HepG2 (cell line): ENCODE data around the gene RPS6KB1. TPM values are rescaled to one million over a fixed set of nuclear protein-coding genes. Genes with fewer than 3 reads are reported as not detected.
"Not testable (repeated sequence)": the region's sequence is repeated elsewhere in the genome, so short reads cannot be mapped to it uniquely, and the experiment has no call there.

Experiments used
- ATAC-seq: fragments of 200-7000 bp; cut with Tn5 transposase; 3 replicates; pipeline ENCODE4 v1.9.1; 2020; ENCODE audit warnings: mild to moderate bottlenecking, moderate library complexity
- BruUV-seq: library from RNA; stranded (reverse); fragments of 400-500 nt; replicated peaks from 2 replicates; lab custom pipeline; 2021; lab: Mats Ljungman, UMichigan
- CTCF ChIA-PET: fragments of 300-600 bp; formaldehyde crosslinking; extraction: SDS; loops from one replicate; lab custom pipeline; 2021; ENCODE audit warnings: low total read pairs, inconsistent platforms, low intra/inter-chr PET ratio; lab: Yijun Ruan, JAX
- POLR2A ChIA-PET: fragments of 350-600 bp; sonication (Branson Sonifier 250); formaldehyde crosslinking; loops from one replicate; lab custom pipeline; 2020; ENCODE audit warnings: antibody characterized with exemption, inconsistent platforms; lab: Yijun Ruan, JAX
- DNase-seq: peaks from one replicate; pipeline ENCODE4 v3.0.0-alpha.2; 2015; ENCODE audit warnings: low spot score
- FAIRE-seq: peaks from 3 replicates; lab custom pipeline; 2011; peaks lifted over from hg19 to GRCh38; lab: Jason Lieb, UNC
- H2AFZ ChIP-seq: one replicate; pipeline ENCODE4 v1.6.1; 2011; ENCODE audit warnings: low read length, inconsistent platforms
- H3K27ac ChIP-seq: fragments of 300-600 bp; 3 replicates; pipeline ENCODE4 v1.8.0; 2011; ENCODE audit warnings: mixed run types, mild to moderate bottlenecking, mixed read lengths, low read length, inconsistent platforms; ENCODE audit not compliant: insufficient read depth; ENCODE audit errors: extremely low read length
- H3K27me3 ChIP-seq, 2 experiments: fragments of 200-600 bp in 1 of 2; 2 replicates in 1 of 2; 3 replicates in 1 of 2; pipeline versions ENCODE4 v1.6.0 to v1.8.0; 2011; ENCODE audit warnings: low read length in 2 of 2, mild to moderate bottlenecking in 2 of 2, moderate library complexity in 2 of 2, inconsistent platforms in 1 of 2; ENCODE audit not compliant: insufficient read depth in 2 of 2, control insufficient read depth in 1 of 2
- H3K36me3 ChIP-seq, 2 experiments: fragments of 200-600 bp in 1 of 2; replicated peaks in 1 of 2; 2 replicates in 1 of 2; 3 replicates in 1 of 2; pipeline versions ENCODE4 v1.5.1 to v1.8.0; 2011; ENCODE audit warnings: low read length in 2 of 2, inconsistent platforms in 1 of 2; ENCODE audit not compliant: insufficient read depth in 2 of 2, control insufficient read depth in 1 of 2
- H3K4me1 ChIP-seq: 2 replicates; pipeline ENCODE4 v1.5.1; 2012; ENCODE audit warnings: low read length, inconsistent platforms; ENCODE audit not compliant: insufficient read depth
- H3K4me2 ChIP-seq: 2 replicates; pipeline ENCODE4 v1.6.0; 2011; ENCODE audit warnings: low read depth, low read length, inconsistent platforms
- H3K4me3 ChIP-seq, 3 experiments: fragments of 200-600 bp in 1 of 3; sonication (generic), shearing (Covaris generic) in 1 of 3; replicated peaks in 1 of 3; 2 replicates each; pipeline ENCODE4 v1.5.1; 2011 to 2016; ENCODE audit warnings: low read length in 3 of 3, inconsistent platforms in 2 of 3, low read depth in 2 of 3, mild to moderate bottlenecking in 2 of 3, control low read depth in 1 of 3, mixed read lengths in 1 of 3; ENCODE audit not compliant: insufficient read depth in 1 of 3
- H3K79me2 ChIP-seq: one replicate; pipeline ENCODE4 v1.6.1; 2011; ENCODE audit warnings: low read length, inconsistent platforms; ENCODE audit not compliant: insufficient read depth
- H3K9ac ChIP-seq: 2 replicates; pipeline ENCODE4 v1.6.0; 2011; ENCODE audit warnings: mild to moderate bottlenecking, low read depth, low read length, inconsistent platforms; ENCODE audit not compliant: insufficient read depth
- H3K9me3 ChIP-seq: 2 replicates; pipeline ENCODE4 v1.5.1; 2012; ENCODE audit warnings: mild to moderate bottlenecking, low read length
- H4K20me1 ChIP-seq: 2 replicates; pipeline ENCODE4 v1.6.0; 2011; ENCODE audit warnings: inconsistent platforms, mild to moderate bottlenecking, low read length, moderate library complexity; ENCODE audit not compliant: insufficient read depth
- TCF7 ChIP-seq: sonication (generic); IDR thresholded peaks from 2 replicates; pipeline ENCODE4 v1.6.1; 2016; ENCODE audit warnings: antibody characterized with exemption, low read depth
- ZBTB26 ChIP-seq: IDR thresholded peaks from 2 replicates; pipeline ENCODE4 v1.6.1; 2016; ENCODE audit warnings: missing compliant biosample characterization, missing genetic modification reagents, borderline replicate concordance
- ZNF121 ChIP-seq: sonication (generic); formaldehyde crosslinking; IDR thresholded peaks from 2 replicates; pipeline ENCODE4 v1.5.0; 2020; ENCODE audit warnings: mild to moderate bottlenecking, missing genetic modification reagents
- ZNF460 ChIP-seq: sonication (generic); formaldehyde crosslinking; IDR thresholded peaks from 2 replicates; pipeline ENCODE4 v1.5.1; 2020; ENCODE audit warnings: missing genetic modification reagents, mild to moderate bottlenecking, borderline replicate concordance
- ZNF496 ChIP-seq: sonication (generic); formaldehyde crosslinking; IDR thresholded peaks from 2 replicates; pipeline ENCODE4 v1.8.1; 2023; ENCODE audit warnings: mild to moderate bottlenecking, moderate library complexity, missing genetic modification reagents; ENCODE audit not compliant: insufficient replicate concordance
- WGBS: methylation state at CpG from one replicate; pipeline ENCODE4 v1.1.6; 2017; ENCODE audit warnings: low lambda C conversion rate; 5-methylcytosine and 5-hydroxymethylcytosine counted together
- in situ Hi-C: cut with HindIII; loops from 2 replicates; pipeline ENCODE4 v1.10.0; 2017; ENCODE audit warnings: low pct_unique_long_range_greater_than_20kb; ENCODE audit not compliant: extremely low pct_ligation_motif_present
- intact Hi-C: fragments of 100-400 bp; cut with micrococcal nuclease; formaldehyde crosslinking; loops from one replicate; pipeline ENCODE4 v1.10.0; 2022; ENCODE audit not compliant: unreplicated experiment
- polyA plus RNA-seq, 8 experiments: library from polyadenylated mRNA; depleted of rRNA in 3 of 8; stranded (reverse) in 7 of 8; unstranded in 1 of 8; fragments of >200 nt; fragmentation: Illumina TruSeq in 4 of 8; extraction: Trizol in 4 of 8; gene quantifications; 2 replicates each; pipeline versions ENCODE4 v1.2.1 to v1.2.3, GENCODE V29; 2011 to 2016; ENCODE audit warnings: low read depth in 4 of 8, missing spikeins in 1 of 8, mixed read lengths in 1 of 8; ENCODE audit not compliant: insufficient read depth in 1 of 8
- total RNA-seq, 5 experiments: library from RNA; depleted of rRNA; stranded (reverse); fragments of >200 nt; fragmentation: Illumina TruSeq; extraction: Trizol; gene quantifications; 2 replicates each; pipeline ENCODE4 v1.2.3, GENCODE V29; 2016; ENCODE audit warnings: low read depth in 1 of 5

The RPS6KB1 gene
- total and polyA plus RNA-seq, 2 of the 13 experiments (the other 11 are each of a cell fraction or from before 2014, with no cell fraction given) = 16.5 to 42.2 TPM

DNA sequence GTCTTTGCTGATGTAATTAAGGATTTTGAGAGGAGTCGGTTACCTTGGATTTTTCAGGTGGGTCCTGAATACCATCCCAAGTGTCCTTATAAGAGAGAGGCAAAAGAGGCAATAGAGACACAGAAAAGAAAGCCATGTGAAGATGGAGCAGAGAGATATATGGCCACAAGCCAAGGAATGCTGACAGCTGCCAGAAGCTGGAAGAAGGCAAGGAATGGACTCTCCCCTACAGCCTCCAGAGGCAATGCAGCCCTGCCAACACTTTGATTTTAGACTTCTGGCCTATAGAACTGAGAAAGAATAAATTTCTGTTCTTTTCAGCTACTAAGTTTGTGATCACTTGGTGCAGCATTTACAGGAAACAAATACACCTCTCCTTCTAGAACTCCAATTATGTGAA lies 79.9 kb downstream of the RPS6KB1 start (continued):
- no peak for TF ChIP-seq ZBTB26 (CRISPR knock-in tag)
- TF ChIP-seq TCF7 = no peak
- TF ChIP-seq ZNF496 (CRISPR knock-in tag) = no peak

DNA sequence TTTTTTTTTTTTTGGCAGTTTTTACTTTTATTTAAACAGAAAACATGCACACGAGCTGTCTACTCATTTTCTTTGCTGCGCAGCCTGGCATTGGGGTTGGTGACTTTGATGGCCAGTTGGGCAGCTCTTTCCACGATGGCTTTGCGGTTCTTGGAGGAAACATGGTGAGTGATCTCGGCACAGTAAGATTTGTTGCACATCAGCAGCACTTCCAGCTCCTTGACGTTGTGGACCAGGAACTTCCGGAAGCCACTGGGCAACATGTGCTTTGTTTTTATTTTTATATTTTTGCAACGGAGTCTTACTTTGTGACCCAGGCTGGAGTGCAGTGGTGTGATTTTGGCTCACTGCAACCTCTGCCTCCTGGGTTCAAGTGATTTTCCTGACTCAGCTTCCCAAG lies 80.6 kb downstream of the RPS6KB1 start:
- WGBS = 42% methylated on average over 8 of the region's 8 CpGs
- FAIRE-seq, POLR2A ChIA-PET: not testable (repeated sequence)

DNA sequence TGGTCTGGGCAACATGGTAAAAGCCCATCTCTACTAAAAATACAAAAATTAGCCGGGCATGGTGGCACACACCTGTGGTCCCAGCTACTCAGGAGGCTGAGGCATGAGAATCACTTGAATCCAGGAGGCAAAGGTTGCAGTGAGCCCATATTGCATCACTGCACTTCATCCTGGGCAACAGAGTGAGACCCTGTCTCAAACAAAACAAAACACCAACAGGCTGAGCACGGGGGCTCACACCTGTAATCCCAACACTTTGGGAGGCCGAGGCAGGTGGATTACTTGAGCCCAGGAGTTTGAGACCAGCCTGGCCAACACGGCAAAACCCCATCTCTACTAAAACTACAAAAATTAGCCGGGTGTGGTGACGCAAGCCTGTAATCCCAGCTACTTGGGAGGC lies 82.2 kb downstream of the RPS6KB1 start:
- intact Hi-C loops, ATAC-seq: not testable (repeated sequence)
- WGBS = 38% methylated on average over 6 of the region's 6 CpGs

More for the DNA sequence above, 80.6 kb downstream of the RPS6KB1 start:
- H3K9ac ChIP-seq, H3K4me1 ChIP-seq, DNase-seq, H3K79me2 ChIP-seq, ATAC-seq, H3K9me3 ChIP-seq, H3K27me3 ChIP-seq, H3K36me3 ChIP-seq, CTCF ChIA-PET, H3K4me3 ChIP-seq, H3K4me2 ChIP-seq, in situ Hi-C loops, H3K27ac ChIP-seq, H4K20me1 ChIP-seq, BruUV-seq, intact Hi-C loops, H2AFZ ChIP-seq: not testable (repeated sequence)

DNA sequence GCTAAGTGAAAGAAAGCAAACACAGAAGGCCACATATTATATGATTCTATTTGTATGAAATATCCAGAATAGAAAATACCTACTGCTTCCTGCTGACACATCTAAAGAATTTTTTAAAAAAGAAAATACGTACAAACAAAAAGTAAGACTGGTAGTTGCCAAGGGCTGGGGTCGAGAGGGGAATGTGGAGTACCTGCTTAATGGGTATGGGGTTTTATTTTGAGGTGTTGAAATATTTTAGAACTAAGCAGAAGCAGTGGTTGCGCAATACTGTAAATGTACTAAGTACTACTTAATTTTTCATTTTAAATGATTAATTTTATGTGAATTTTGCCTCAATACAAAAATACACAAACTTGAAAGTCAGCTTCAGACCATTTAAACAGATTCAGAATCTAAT lies 103.7 kb downstream of the RPS6KB1 start:
- WGBS = 59% methylated on average over 3 of the region's 3 CpGs
- DNase-seq, H3K79me2 ChIP-seq, intact Hi-C loops, H3K4me2 ChIP-seq, H3K9me3 ChIP-seq, H2AFZ ChIP-seq, FAIRE-seq, POLR2A ChIA-PET, H3K27me3 ChIP-seq, in situ Hi-C loops, ATAC-seq, H3K4me3 ChIP-seq, H3K9ac ChIP-seq, H4K20me1 ChIP-seq, H3K36me3 ChIP-seq, BruUV-seq, H3K4me1 ChIP-seq, CTCF ChIA-PET, H3K27ac ChIP-seq: not testable (repeated sequence)

More for the DNA sequence above, 82.2 kb downstream of the RPS6KB1 start:
- H4K20me1 ChIP-seq, H3K36me3 ChIP-seq, H3K4me2 ChIP-seq, H3K9ac ChIP-seq, H3K27me3 ChIP-seq, BruUV-seq, H3K9me3 ChIP-seq, CTCF ChIA-PET, H3K79me2 ChIP-seq, POLR2A ChIA-PET, H2AFZ ChIP-seq, H3K27ac ChIP-seq, H3K4me1 ChIP-seq, DNase-seq, in situ Hi-C loops, H3K4me3 ChIP-seq, FAIRE-seq: not testable (repeated sequence)
- TF ChIP-seq ZNF460 (CRISPR knock-in tag) (peak; percentile 58), ZNF121 (peak; percentile 65; the same call in 1 of the 2 replicates)
